COLO829 (cell line): ENCODE data around the gene TRIM54.

ENCODE experiments used
- DNase-seq: peaks from one replicate; pipeline ENCODE4 v3.0.0; 2012; ENCODE audit warnings: low spot score

Gene TRIM54

GRCh38 chr2:27356382-27357181 lies 74.4 kb downstream of the TRIM54 start, which contains the start of gene GTF3C2:
GTF3C2 (minus strand) TSS chr2:27356764; CDS start chr2:27343554, 13,210 bp downstream.
- peak; percentile 92 for DNase-seq
